ENCODE data around the gene TUBG2.
A peak's percentile ranks its signal among the peaks of the same experiment; 100 is the strongest.
"Not testable (repeated sequence)": the region's sequence is repeated elsewhere in the genome, so short reads cannot be mapped to it uniquely, and the experiment has no call there.

The TUBG2 gene

GRCh38 chr17:42659079-42659931 lies at the start of gene TUBG2:
Gene TUBG2 (plus strand): TSS chr17:42659284. CDS start chr17:42659504, 220 bp downstream.
- peak; percentile 87 for DNase-seq (ENCODE audit: low spot score)

- peak; percentile 11 for DNase-seq (ENCODE audit: low spot score)
These were observed 49.0 kb upstream of the TUBG2 start for GRCh38 chr17:42609814-42610801.

GRCh38 chr17:42612013-42612412 lies 47.1 kb upstream of the TUBG2 start:
- no peak for DNase-seq (ENCODE audit: low spot score)

GRCh38 chr17:42613699-42614295 lies 45.3 kb upstream of the TUBG2 start:
- no peak for DNase-seq (ENCODE audit: low spot score)

- no peak for DNase-seq (ENCODE audit: low spot score)
These were observed 41.1 kb upstream of the TUBG2 start for GRCh38 chr17:42617956-42618431.

GRCh38 chr17:42618442-42619150 lies 40.5 kb upstream of the TUBG2 start:
- no peak for DNase-seq (ENCODE audit: low spot score)

- not testable (repeated sequence) for DNase-seq (ENCODE audit: low spot score)
These were observed 37.1 kb upstream of the TUBG2 start for GRCh38 chr17:42621987-42622386.

- DNase-seq (ENCODE audit: low spot score), result no peak
These were observed 35.8 kb upstream of the TUBG2 start for GRCh38 chr17:42623271-42623670.

GRCh38 chr17:42623732-42624596 lies 35.1 kb upstream of the TUBG2 start:
- no peak for DNase-seq (ENCODE audit: low spot score)

- not testable (repeated sequence) for DNase-seq (ENCODE audit: low spot score)
These were observed 31.9 kb upstream of the TUBG2 start for GRCh38 chr17:42627032-42627764.

GRCh38 chr17:42629411-42630009 lies 29.6 kb upstream of the TUBG2 start:
- no peak for DNase-seq (ENCODE audit: low spot score)

- DNase-seq (ENCODE audit: low spot score), result no peak
These were observed 26.1 kb upstream of the TUBG2 start for GRCh38 chr17:42632949-42633444.

GRCh38 chr17:42639525-42640113 lies 19.5 kb upstream of the TUBG2 start:
- DNase-seq (ENCODE audit: low spot score), result no peak

GRCh38 chr17:42640121-42640520 lies 19.0 kb upstream of the TUBG2 start:
- DNase-seq (ENCODE audit: low spot score), result no peak

GRCh38 chr17:42642336-42642735 lies 16.7 kb upstream of the TUBG2 start:
- no peak for DNase-seq (ENCODE audit: low spot score)

GRCh38 chr17:42647778-42648177 lies 11.3 kb upstream of the TUBG2 start:
- DNase-seq (ENCODE audit: low spot score), result no peak

GRCh38 chr17:42651392-42651791 lies 7.7 kb upstream of the TUBG2 start:
- DNase-seq (ENCODE audit: low spot score), result no peak
